ENCODE results near the gene DYNC1LI2.
A peak's percentile ranks its signal among the peaks of the same experiment; 100 is the strongest.

The DYNC1LI2 gene

GRCh38 chr16:66712512-66712911 is 38.9 kb downstream of the DYNC1LI2 start:
- Histone ChIP-seq H3K36me3 (ENCODE audit: control insufficient read depth in 1 of 2, insufficient read depth in 2 of 2, low read length in 2 of 2) (no peaks in the 10 kb centered on the region), H3K9me3 (ENCODE audit: control insufficient read depth in 1 of 2, low read length in 2 of 2) (no peaks in the 10 kb centered on the region), H3K4me3 (ENCODE audit: low read depth in 1 of 2, low read length in 2 of 2) (no peak overlapping the region), H3K4me1 (ENCODE audit: control insufficient read depth in 1 of 2, insufficient read depth in 2 of 2, low read length in 2 of 2) (no peaks in the 10 kb centered on the region), H3K27ac (ENCODE audit: low read length) (no peak overlapping the region), H3K27me3 (ENCODE audit: low read depth, low read length) (no peaks in the 10 kb centered on the region)

DNA sequence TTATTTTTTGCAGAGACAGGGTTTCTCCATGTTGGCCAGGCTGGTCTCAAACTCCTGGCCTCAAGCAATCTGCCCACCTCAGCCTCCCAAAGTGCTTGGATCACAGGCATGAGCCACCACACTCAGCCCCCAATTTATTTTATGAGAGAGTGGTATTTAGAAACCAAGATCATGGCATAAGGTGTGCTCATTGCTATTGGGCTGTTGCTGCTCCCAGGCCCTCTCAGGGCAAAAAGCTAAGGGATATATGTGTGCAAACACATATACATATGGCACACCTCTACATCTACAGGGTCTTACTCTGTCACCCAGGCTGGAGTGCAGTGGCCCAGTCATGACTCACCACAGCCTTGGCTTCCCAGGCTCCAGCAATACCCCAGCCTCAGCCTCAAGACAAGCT is 39.8 kb downstream of the DYNC1LI2 start:
- no peaks in the 10 kb centered on the region for H3K9me3 ChIP-seq (ENCODE audit: control insufficient read depth in 1 of 2, low read length in 2 of 2)
- H3K4me1 ChIP-seq (ENCODE audit: control insufficient read depth in 1 of 2, insufficient read depth in 2 of 2, low read length in 2 of 2), result peaks cover 0 to 2% of the 10 kb centered on the region in 2 donors
- H3K36me3 ChIP-seq (ENCODE audit: control insufficient read depth in 1 of 2, insufficient read depth in 2 of 2, low read length in 2 of 2), result no peaks in the 10 kb centered on the region
- no peak overlapping the region for H3K4me3 ChIP-seq (ENCODE audit: low read depth in 1 of 2, low read length in 2 of 2)
- H3K27me3 ChIP-seq (ENCODE audit: low read depth, low read length), result no peaks in the 10 kb centered on the region
- H3K27ac ChIP-seq (ENCODE audit: low read length), result no peak overlapping the region

DNA sequence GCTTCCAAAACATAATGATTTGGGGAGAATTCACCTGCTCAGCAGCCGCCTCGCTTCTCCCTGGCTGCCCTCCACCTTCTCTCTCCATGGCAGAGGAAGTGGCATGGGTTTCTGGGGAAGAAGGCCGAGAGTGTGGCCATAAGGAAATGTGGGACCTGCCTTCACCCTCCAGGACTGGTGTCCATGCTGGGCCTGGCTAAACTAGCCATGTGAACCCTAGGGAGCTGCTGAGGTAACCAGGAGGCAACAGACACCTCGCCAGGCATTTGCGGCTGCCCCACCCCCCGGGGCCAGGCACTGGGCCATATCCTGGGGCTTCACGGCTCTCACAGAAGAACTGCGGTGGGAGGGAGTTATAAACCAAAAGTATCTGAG is 44.9 kb downstream of the DYNC1LI2 start:
- H3K9me3 ChIP-seq (ENCODE audit: control insufficient read depth in 1 of 2, low read length in 2 of 2), result no peaks in the 10 kb centered on the region
- peaks cover 6 to 19% of the 10 kb centered on the region in 2 donors for H3K4me1 ChIP-seq (ENCODE audit: control insufficient read depth in 1 of 2, insufficient read depth in 2 of 2, low read length in 2 of 2)
- H3K27me3 ChIP-seq (ENCODE audit: low read depth, low read length), result no peaks in the 10 kb centered on the region
- H3K36me3 ChIP-seq (ENCODE audit: control insufficient read depth in 1 of 2, insufficient read depth in 2 of 2, low read length in 2 of 2), result no peaks in the 10 kb centered on the region
- no peak overlapping the region for H3K4me3 ChIP-seq (ENCODE audit: low read depth in 1 of 2, low read length in 2 of 2)
- no peak overlapping the region for H3K27ac ChIP-seq (ENCODE audit: low read length)

DNA sequence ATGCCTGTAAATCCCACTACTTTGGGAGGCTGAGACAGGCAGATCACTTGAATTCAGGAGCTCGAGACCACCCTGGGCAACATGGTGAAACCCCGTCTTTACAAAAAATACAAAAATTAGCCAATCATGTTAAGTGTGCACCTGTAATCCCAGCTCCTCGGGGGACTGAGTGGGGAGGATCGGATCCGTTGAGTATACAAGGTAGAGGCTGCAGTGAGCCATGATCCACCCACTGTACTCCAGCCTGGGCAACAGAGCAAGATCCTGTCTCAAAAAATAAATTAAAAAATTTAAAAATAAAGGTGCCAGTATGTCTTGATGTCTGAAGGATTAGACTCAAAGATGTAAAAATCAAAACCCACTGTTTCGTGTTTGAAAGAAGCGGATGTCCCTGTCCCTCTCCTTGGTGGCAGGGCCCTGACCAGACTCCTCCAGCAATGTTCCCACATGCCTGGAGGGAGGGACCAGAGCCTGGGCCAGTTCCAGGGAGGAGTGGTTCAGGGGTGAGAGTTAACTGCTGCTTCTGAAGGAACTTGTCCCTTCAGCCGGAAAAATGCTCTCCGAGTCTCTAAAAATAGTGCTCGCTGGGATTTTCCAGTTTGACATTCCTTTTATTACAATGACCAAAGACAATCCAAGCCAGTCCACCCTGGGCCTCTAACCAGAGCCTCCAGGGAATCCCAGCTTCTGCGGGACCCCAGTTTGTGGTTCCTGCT is 45.5 kb downstream of the DYNC1LI2 start:
- Histone ChIP-seq H3K36me3 (ENCODE audit: control insufficient read depth in 1 of 2, insufficient read depth in 2 of 2, low read length in 2 of 2) (no peaks in the 10 kb centered on the region), H3K9me3 (ENCODE audit: control insufficient read depth in 1 of 2, low read length in 2 of 2) (no peaks in the 10 kb centered on the region), H3K4me1 (ENCODE audit: control insufficient read depth in 1 of 2, insufficient read depth in 2 of 2, low read length in 2 of 2) (peaks cover 6 to 19% of the 10 kb centered on the region in 2 donors), H3K27ac (ENCODE audit: low read length) (no peak overlapping the region), H3K27me3 (ENCODE audit: low read depth, low read length) (no peaks in the 10 kb centered on the region), H3K4me3 (ENCODE audit: low read depth in 1 of 2, low read length in 2 of 2) (no peak overlapping the region)

DNA sequence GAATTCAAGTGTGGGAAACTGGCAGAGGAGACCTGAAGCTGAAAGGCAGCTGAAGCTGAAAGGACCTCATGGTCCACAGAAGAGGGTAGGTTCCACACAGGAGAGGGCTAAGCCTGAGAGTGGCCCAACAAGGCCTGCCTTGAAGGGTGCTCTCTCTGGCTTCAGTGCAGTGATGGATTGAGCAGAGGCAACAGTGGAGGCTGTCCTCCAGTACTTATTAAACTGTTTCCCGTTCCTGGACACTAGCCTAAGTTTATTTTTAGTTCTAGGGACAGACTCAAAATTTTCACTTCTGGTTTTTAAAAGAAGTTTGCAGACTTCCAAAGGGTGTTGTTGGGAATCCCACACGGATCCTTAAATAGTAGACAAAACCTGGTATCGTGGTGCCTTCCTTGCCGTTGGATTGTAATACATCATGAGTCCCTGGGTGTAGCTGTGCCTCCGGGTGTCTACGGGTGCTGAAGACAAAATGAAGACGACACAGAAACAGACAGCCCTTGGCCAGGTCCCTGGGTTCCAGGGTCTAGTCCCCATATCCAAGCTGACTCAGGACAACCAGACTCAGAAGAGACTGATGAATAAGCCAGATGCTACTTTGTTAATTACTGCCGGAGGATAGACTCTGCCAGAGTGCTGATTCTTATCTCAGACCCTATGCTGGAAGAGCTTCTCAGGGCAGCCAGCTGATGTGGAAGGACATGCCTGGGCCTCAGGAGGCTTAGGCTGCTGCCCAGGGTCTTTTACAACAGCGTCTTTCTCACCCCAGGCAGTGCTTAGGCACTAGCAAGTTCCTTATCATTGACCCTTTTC is 47.8 kb downstream of the DYNC1LI2 start:
- Histone ChIP-seq H3K4me1 (ENCODE audit: control insufficient read depth in 1 of 2, insufficient read depth in 2 of 2, low read length in 2 of 2) (peaks cover 6 to 19% of the 10 kb centered on the region in 2 donors), H3K4me3 (ENCODE audit: low read depth in 1 of 2, low read length in 2 of 2) (no peak overlapping the region), H3K27me3 (ENCODE audit: low read depth, low read length) (no peaks in the 10 kb centered on the region), H3K9me3 (ENCODE audit: control insufficient read depth in 1 of 2, low read length in 2 of 2) (no peaks in the 10 kb centered on the region), H3K27ac (ENCODE audit: low read length) (no peak overlapping the region), H3K36me3 (ENCODE audit: control insufficient read depth in 1 of 2, insufficient read depth in 2 of 2, low read length in 2 of 2) (no peaks in the 10 kb centered on the region)

DNA sequence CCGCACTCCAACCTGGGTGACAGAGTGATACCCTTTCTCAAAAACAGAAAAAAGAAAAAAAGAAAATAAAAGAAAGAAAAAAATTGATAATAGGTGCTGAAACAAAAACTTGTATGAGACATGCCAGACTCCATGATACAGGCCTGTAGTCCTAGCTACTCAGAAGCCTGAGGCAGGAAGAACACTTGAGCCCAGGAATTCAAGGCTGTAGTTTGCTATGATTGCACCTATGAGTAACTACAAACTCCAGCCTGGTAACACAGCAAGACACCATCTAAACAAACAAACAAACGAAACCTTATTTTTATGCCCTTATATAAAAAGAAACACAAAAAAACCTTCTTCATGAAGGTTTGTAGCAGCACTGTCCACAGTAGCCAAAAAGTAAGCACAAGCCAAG is 49.9 kb downstream of the DYNC1LI2 start:
- Histone ChIP-seq H3K27ac (ENCODE audit: low read length) (no peak overlapping the region), H3K36me3 (ENCODE audit: control insufficient read depth in 1 of 2, insufficient read depth in 2 of 2, low read length in 2 of 2) (no peaks in the 10 kb centered on the region), H3K4me1 (ENCODE audit: control insufficient read depth in 1 of 2, insufficient read depth in 2 of 2, low read length in 2 of 2) (peaks cover 8 to 17% of the 10 kb centered on the region in 2 donors), H3K4me3 (ENCODE audit: low read depth in 1 of 2, low read length in 2 of 2) (no peak overlapping the region), H3K27me3 (ENCODE audit: low read depth, low read length) (no peaks in the 10 kb centered on the region), H3K9me3 (ENCODE audit: control insufficient read depth in 1 of 2, low read length in 2 of 2) (no peaks in the 10 kb centered on the region)

DNA sequence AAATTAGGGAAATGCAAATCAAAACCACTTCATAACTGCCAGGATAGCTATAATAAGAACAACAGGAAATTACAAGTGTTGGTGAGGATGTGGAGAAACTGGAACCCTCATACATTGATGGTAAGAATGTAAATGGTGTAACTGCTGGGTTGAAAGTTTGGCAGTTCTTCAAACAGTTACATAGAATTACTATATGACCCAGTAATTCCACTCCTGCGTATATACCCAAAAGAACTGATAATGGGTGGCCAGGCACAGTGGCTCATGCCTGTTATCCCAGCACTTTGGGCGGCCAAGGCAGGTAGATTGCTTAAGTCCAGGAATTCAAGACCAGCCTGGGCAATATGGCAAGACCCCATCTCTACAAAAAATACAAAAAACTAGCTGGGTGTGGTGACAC is 50.4 kb downstream of the DYNC1LI2 start:
- H3K4me3 ChIP-seq (ENCODE audit: low read depth in 1 of 2, low read length in 2 of 2), result no peak overlapping the region
- no peak overlapping the region for H3K27ac ChIP-seq (ENCODE audit: low read length)
- no peaks in the 10 kb centered on the region for H3K27me3 ChIP-seq (ENCODE audit: low read depth, low read length)
- no peaks in the 10 kb centered on the region for H3K9me3 ChIP-seq (ENCODE audit: control insufficient read depth in 1 of 2, low read length in 2 of 2)
- no peaks in the 10 kb centered on the region for H3K36me3 ChIP-seq (ENCODE audit: control insufficient read depth in 1 of 2, insufficient read depth in 2 of 2, low read length in 2 of 2)
- H3K4me1 ChIP-seq (ENCODE audit: control insufficient read depth in 1 of 2, insufficient read depth in 2 of 2, low read length in 2 of 2), result peaks cover 4 to 12% of the 10 kb centered on the region in 2 donors

DNA sequence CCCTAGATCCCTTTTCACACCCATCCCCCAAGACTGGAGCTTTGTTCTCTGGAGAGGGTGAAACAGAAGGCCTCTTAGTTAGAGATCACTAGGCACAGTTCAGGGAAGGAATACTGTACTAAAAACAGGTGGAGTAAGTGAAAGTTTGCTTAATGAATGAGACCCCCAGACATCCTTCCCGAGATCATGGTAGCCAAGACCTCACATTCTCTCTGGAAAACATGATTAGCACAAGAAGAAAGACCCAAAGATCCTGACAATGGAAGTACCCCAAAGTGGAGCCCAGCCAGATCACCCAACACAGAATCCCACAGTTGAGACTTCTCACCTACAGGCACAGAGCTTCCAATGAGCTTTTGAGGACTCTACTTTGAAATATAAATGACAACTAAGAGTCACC is 51.5 kb downstream of the DYNC1LI2 start:
- no peaks in the 10 kb centered on the region for H3K36me3 ChIP-seq (ENCODE audit: control insufficient read depth in 1 of 2, insufficient read depth in 2 of 2, low read length in 2 of 2)
- no peaks in the 10 kb centered on the region for H3K27me3 ChIP-seq (ENCODE audit: low read depth, low read length)
- no peak overlapping the region for H3K4me3 ChIP-seq (ENCODE audit: low read depth in 1 of 2, low read length in 2 of 2)
- H3K9me3 ChIP-seq (ENCODE audit: control insufficient read depth in 1 of 2, low read length in 2 of 2), result no peaks in the 10 kb centered on the region
- H3K27ac ChIP-seq (ENCODE audit: low read length), result no peak overlapping the region
- H3K4me1 ChIP-seq (ENCODE audit: control insufficient read depth in 1 of 2, insufficient read depth in 2 of 2, low read length in 2 of 2), result peaks cover 7 to 21% of the 10 kb centered on the region in 2 donors

- Histone ChIP-seq H3K4me1 (ENCODE audit: control insufficient read depth in 1 of 2, insufficient read depth in 2 of 2, low read length in 2 of 2) (peaks cover 7 to 11% of the 10 kb centered on the region in 2 donors), H3K27me3 (ENCODE audit: low read depth, low read length) (no peaks in the 10 kb centered on the region), H3K27ac (ENCODE audit: low read length) (no peak overlapping the region), H3K4me3 (ENCODE audit: low read depth in 1 of 2, low read length in 2 of 2) (no peak overlapping the region), H3K9me3 (ENCODE audit: control insufficient read depth in 1 of 2, low read length in 2 of 2) (no peaks in the 10 kb centered on the region), H3K36me3 (ENCODE audit: control insufficient read depth in 1 of 2, insufficient read depth in 2 of 2, low read length in 2 of 2) (no peaks in the 10 kb centered on the region)
Measured at GRCh38 chr16:66698046-66698445, 53.4 kb downstream of the DYNC1LI2 start.

DNA sequence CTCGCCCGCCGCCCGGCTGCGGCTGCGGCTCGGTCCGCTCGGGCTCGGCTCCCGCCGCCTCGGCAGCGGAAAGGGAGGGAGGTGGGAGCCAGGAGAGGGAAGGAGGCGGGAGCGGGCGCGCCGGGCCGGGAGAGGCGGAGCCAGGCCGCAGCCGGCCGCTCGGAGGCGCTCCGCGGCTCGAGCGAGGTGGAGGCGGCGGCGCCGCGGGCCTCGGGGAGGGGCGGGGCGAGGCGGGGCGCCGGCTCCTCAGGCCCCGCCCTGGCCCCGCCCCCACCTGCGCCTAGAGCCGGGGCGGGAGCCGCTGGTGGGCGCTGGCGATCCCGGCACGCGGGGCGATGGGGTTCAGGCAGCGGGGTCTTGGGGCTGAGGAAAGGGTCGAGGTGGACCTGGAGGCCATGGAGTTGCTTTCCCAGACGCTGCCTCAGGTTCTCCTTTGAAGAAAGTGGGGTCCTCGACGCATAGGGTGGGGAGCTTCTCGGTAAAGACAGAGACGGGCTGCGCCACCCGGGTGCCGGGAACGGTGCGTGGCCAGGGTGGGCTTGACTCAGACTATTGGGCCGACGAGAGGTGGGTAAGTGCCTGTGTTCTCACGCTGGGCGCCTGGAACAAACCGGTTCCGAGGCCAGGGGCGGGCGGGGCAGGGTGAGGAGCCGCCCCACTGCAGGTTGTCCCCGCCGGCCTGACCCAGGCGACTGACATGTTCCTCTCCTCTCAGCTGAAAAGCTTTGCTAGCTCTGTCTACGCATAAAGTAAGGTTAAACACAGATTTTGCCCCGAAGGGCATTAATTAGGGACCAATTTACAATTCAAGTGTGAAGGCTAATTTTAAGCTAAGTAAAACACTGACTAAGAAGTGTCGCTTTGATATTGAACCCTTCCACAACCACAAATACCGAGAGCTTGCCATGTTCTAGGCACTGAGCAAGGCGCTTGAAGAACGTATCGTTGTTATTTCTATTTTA is 54.5 kb downstream of the DYNC1LI2 start, which contains the start of gene CMTM4:
CMTM4 (minus strand) TSS at position 75 of the 962 bp plus-strand sequence. CDS start 218 bp downstream, outside the sequence.
- H3K27ac ChIP-seq (ENCODE audit: low read length), result no peak within 1 kb of the TSS
- H3K27me3 ChIP-seq (ENCODE audit: low read depth, low read length), result no peaks in the 10 kb centered on the region
- H3K4me3 ChIP-seq (ENCODE audit: low read depth in 1 of 2, low read length in 2 of 2), result peak within 1 kb of the TSS; percentile 66 to 77
- no peaks in the 10 kb centered on the region for H3K9me3 ChIP-seq (ENCODE audit: control insufficient read depth in 1 of 2, low read length in 2 of 2)
- H3K36me3 ChIP-seq (ENCODE audit: control insufficient read depth in 1 of 2, insufficient read depth in 2 of 2, low read length in 2 of 2), result no peaks in the 10 kb centered on the region
- H3K4me1 ChIP-seq (ENCODE audit: control insufficient read depth in 1 of 2, insufficient read depth in 2 of 2, low read length in 2 of 2), result peaks cover 7 to 10% of the 10 kb centered on the region in 2 donors

All from muscle layer of duodenum (tissue), 2 donors.